Karpas-422 (cell line): ENCODE results near the gene MDP1. TPM values are rescaled to one million over a fixed set of nuclear protein-coding genes. Genes with fewer than 3 reads are reported as not detected.
"Not testable (repeated sequence)": the region's sequence is repeated elsewhere in the genome, so short reads cannot be mapped to it uniquely, and the experiment has no call there.

Experiments
- DNase-seq: peaks from one replicate; pipeline ENCODE4 v3.0.0-alpha.2; 2015
- H2AFZ ChIP-seq: fragments of 200-600 bp; sonication (generic); 2 replicates; pipeline ENCODE4 v1.6.1; 2014; ENCODE audit warnings: antibody characterized with exemption, low read length, mixed read lengths
- H3K27ac ChIP-seq: fragments of 200-600 bp; sonication (generic); 2 replicates; pipeline ENCODE4 v1.5.1; 2014; ENCODE audit warnings: mild to moderate bottlenecking, low read length, moderate library complexity
- H3K27me3 ChIP-seq: fragments of 200-600 bp; sonication (generic); 2 replicates; pipeline ENCODE4 v1.6.1; 2014; ENCODE audit warnings: low read length, mixed read lengths
- H3K36me3 ChIP-seq: fragments of 200-600 bp; sonication (generic); 2 replicates; pipeline ENCODE4 v1.6.1; 2014; ENCODE audit warnings: low read length, mixed read lengths; ENCODE audit not compliant: insufficient read depth
- H3K4me1 ChIP-seq: fragments of 200-600 bp; sonication (generic); 2 replicates; pipeline ENCODE4 v1.6.1; 2014; ENCODE audit warnings: mild to moderate bottlenecking, low read length, mixed read lengths
- H3K4me2 ChIP-seq: fragments of 200-600 bp; sonication (generic); 2 replicates; pipeline ENCODE4 v1.6.1; 2014; ENCODE audit warnings: low read length, low read depth, mild to moderate bottlenecking; ENCODE audit not compliant: poor library complexity, severe bottlenecking
- H3K4me3 ChIP-seq: fragments of 200-600 bp; sonication (generic); 2 replicates; pipeline ENCODE4 v1.5.1; 2014; ENCODE audit warnings: mild to moderate bottlenecking, antibody characterized with exemption, low read length, mixed read lengths
- H3K79me2 ChIP-seq: fragments of 200-600 bp; sonication (generic); 2 replicates; pipeline ENCODE4 v1.6.1; 2014; ENCODE audit warnings: mild to moderate bottlenecking, low read length, mixed read lengths
- H3K9ac ChIP-seq: fragments of 200-600 bp; sonication (generic); 2 replicates; pipeline ENCODE4 v1.6.0; 2014; ENCODE audit warnings: low read length
- H3K9me2 ChIP-seq: fragments of 200-600 bp; sonication (generic), shearing (Covaris generic); replicated peaks from 2 replicates; pipeline ENCODE4 v1.6.0; 2014; ENCODE audit warnings: mild to moderate bottlenecking, low read length, moderate library complexity; ENCODE audit not compliant: insufficient read depth
- H3K9me3 ChIP-seq: fragments of 300-700, 200-600 bp; sonication (generic); 2 replicates; pipeline ENCODE4 v1.6.1; 2014; ENCODE audit warnings: low read length, mixed read lengths
- H4K20me1 ChIP-seq: fragments of 200-600 bp; sonication (generic); 2 replicates; pipeline ENCODE4 v1.6.1; 2014; ENCODE audit warnings: mild to moderate bottlenecking, antibody characterized with exemption, low read length, low read depth; ENCODE audit not compliant: insufficient read depth
- total RNA-seq: library from RNA; depleted of rRNA; stranded (reverse); fragments of >200 nt; shearing (Covaris generic); gene quantifications from 2 replicates; pipeline ENCODE4 v1.2.3, GENCODE V29; 2014; ENCODE audit warnings: low replicate concordance

The MDP1 gene
- total RNA-seq, 1 experiment from 2014 or later, result 35.4 TPM

- peaks cover 26% of the 10 kb centered on the region; the same call in 1 of the 2 replicates for H3K36me3 ChIP-seq
- peak overlapping the region; percentile 73; the same call in 1 of the 2 replicates for H3K27ac ChIP-seq
- H3K4me2 ChIP-seq, result peak overlapping the region; percentile 81
- peaks cover 33% of the 10 kb centered on the region for H3K4me1 ChIP-seq
- peaks cover 3% of the 10 kb centered on the region; the same call in 1 of the 2 replicates for H4K20me1 ChIP-seq
- H3K9ac ChIP-seq, result peak overlapping the region; percentile 82
- H2AFZ ChIP-seq, result peak overlapping the region; percentile 84; the same call in 1 of the 2 replicates
- H3K27me3 ChIP-seq, result no peaks in the 10 kb centered on the region
- H3K4me3 ChIP-seq, result peak overlapping the region; percentile 87
- DNase-seq, result peak; percentile 70
- H3K9me3 ChIP-seq, result no peaks in the 10 kb centered on the region
- peaks cover 88% of the 10 kb centered on the region for H3K79me2 ChIP-seq
- H3K9me2 ChIP-seq, result no peaks in the 10 kb centered on the region
Measured at GRCh38 chr14:24231263-24232120, 15.6 kb upstream of the MDP1 start.

GRCh38 chr14:24228902-24229301 lies 13.0 kb upstream of the MDP1 start:
- Histone ChIP-seq H3K4me2 (no peak overlapping the region), H3K9me3 (no peaks in the 10 kb centered on the region), H3K9ac (no peak overlapping the region), H2AFZ (no peak overlapping the region), H3K4me1 (peaks cover 16% of the 10 kb centered on the region), H3K79me2 (peaks cover 91% of the 10 kb centered on the region), H3K9me2 (no peaks in the 10 kb centered on the region), H4K20me1 (peaks cover 3% of the 10 kb centered on the region; the same call in 1 of the 2 replicates), H3K36me3 (peaks cover 7% of the 10 kb centered on the region; the same call in 1 of the 2 replicates), H3K4me3 (no peak overlapping the region), H3K27me3 (no peaks in the 10 kb centered on the region), H3K27ac (no peak overlapping the region)
- no peak for DNase-seq

- Histone ChIP-seq H3K9ac (no peak overlapping the region), H3K27me3 (no peaks in the 10 kb centered on the region), H3K36me3 (peaks cover 7% of the 10 kb centered on the region; the same call in 1 of the 2 replicates), H3K9me3 (no peaks in the 10 kb centered on the region), H3K79me2 (peaks cover 94% of the 10 kb centered on the region), H3K4me2 (no peak overlapping the region), H3K9me2 (no peaks in the 10 kb centered on the region), H2AFZ (no peak overlapping the region), H4K20me1 (peaks cover under 1% of the 10 kb centered on the region; the same call in 1 of the 2 replicates), H3K4me3 (no peak overlapping the region), H3K4me1 (peaks cover 8% of the 10 kb centered on the region), H3K27ac (no peak overlapping the region)
- DNase-seq, result no peak
Measured at GRCh38 chr14:24226473-24226872, 10.6 kb upstream of the MDP1 start.

GRCh38 chr14:24224618-24225071 lies 8.8 kb upstream of the MDP1 start:
- Histone ChIP-seq H3K27me3 (no peaks in the 10 kb centered on the region), H3K79me2 (peaks cover 96% of the 10 kb centered on the region), H3K4me2 (no peak overlapping the region), H3K4me1 (no peaks in the 10 kb centered on the region), H3K4me3 (no peak overlapping the region), H3K9me2 (no peaks in the 10 kb centered on the region), H3K9ac (no peak overlapping the region), H3K9me3 (no peaks in the 10 kb centered on the region), H2AFZ (no peak overlapping the region), H3K27ac (no peak overlapping the region), H4K20me1 (no peaks in the 10 kb centered on the region), H3K36me3 (peaks cover 7% of the 10 kb centered on the region; the same call in 1 of the 2 replicates)
- no peak for DNase-seq

- not testable (repeated sequence) for H3K27ac ChIP-seq, H3K9ac ChIP-seq, DNase-seq, H3K9me2 ChIP-seq, H3K4me2 ChIP-seq, H4K20me1 ChIP-seq, H3K27me3 ChIP-seq, H3K9me3 ChIP-seq, H2AFZ ChIP-seq, H3K4me1 ChIP-seq, H3K4me3 ChIP-seq, H3K36me3 ChIP-seq
- peaks cover 87% of the 10 kb centered on the region for H3K79me2 ChIP-seq
Measured at GRCh38 chr14:24222987-24223386, 7.1 kb upstream of the MDP1 start.

GRCh38 chr14:24219521-24219920 lies 3.7 kb upstream of the MDP1 start:
- H3K4me3 ChIP-seq, result no peak overlapping the region
- H3K36me3 ChIP-seq, result no peaks in the 10 kb centered on the region
- no peaks in the 10 kb centered on the region for H3K9me3 ChIP-seq
- no peaks in the 10 kb centered on the region for H4K20me1 ChIP-seq
- H3K27ac ChIP-seq, result no peak overlapping the region
- peaks cover 18% of the 10 kb centered on the region for H3K4me1 ChIP-seq
- no peak for DNase-seq
- no peak overlapping the region for H3K4me2 ChIP-seq
- H2AFZ ChIP-seq, result no peak overlapping the region
- peaks cover 54% of the 10 kb centered on the region for H3K79me2 ChIP-seq
- H3K9ac ChIP-seq, result no peak overlapping the region
- no peaks in the 10 kb centered on the region for H3K9me2 ChIP-seq
- no peaks in the 10 kb centered on the region for H3K27me3 ChIP-seq

GRCh38 chr14:24219080-24219479 lies 3.2 kb upstream of the MDP1 start:
- Histone ChIP-seq H2AFZ (no peak overlapping the region), H3K4me3 (no peak overlapping the region), H3K79me2 (peaks cover 53% of the 10 kb centered on the region), H3K36me3 (no peaks in the 10 kb centered on the region), H3K27me3 (no peaks in the 10 kb centered on the region), H4K20me1 (no peaks in the 10 kb centered on the region), H3K27ac (no peak overlapping the region), H3K9ac (no peak overlapping the region), H3K4me1 (peaks cover 23% of the 10 kb centered on the region), H3K4me2 (no peak overlapping the region), H3K9me2 (no peaks in the 10 kb centered on the region), H3K9me3 (no peaks in the 10 kb centered on the region)
- no peak for DNase-seq

- not testable (repeated sequence) for H3K4me3 ChIP-seq, H2AFZ ChIP-seq, H3K9me3 ChIP-seq, H4K20me1 ChIP-seq, H3K9ac ChIP-seq, H3K27me3 ChIP-seq, DNase-seq, H3K9me2 ChIP-seq, H3K36me3 ChIP-seq, H3K4me2 ChIP-seq, H3K27ac ChIP-seq
- Histone ChIP-seq H3K79me2 (peaks cover 41% of the 10 kb centered on the region), H3K4me1 (peaks cover 36% of the 10 kb centered on the region)
Measured at GRCh38 chr14:24216876-24217275, 1.0 kb upstream of the MDP1 start.
